GM23338 (cell line): ENCODE data around the gene C1QTNF4. TPM values are rescaled to one million over a fixed set of nuclear protein-coding genes. Genes with fewer than 3 reads are reported as not detected.

Experiments
- ATAC-seq: fragments of 200-7000 bp; cut with Tn5 transposase; 3 replicates; pipeline ENCODE4 v1.9.1; 2020
- DNase-seq: peaks from one replicate; pipeline ENCODE4 v3.0.0-alpha.2; 2015; ENCODE audit warnings: low spot score
- H2AFZ ChIP-seq: fragments of 200-600 bp; sonication (generic); 2 replicates; pipeline ENCODE4 v1.8.0; 2016; ENCODE audit warnings: antibody characterized with exemption, mild to moderate bottlenecking, moderate library complexity
- H3F3A ChIP-seq: fragments of 200-600 bp; sonication (generic); replicated peaks from 2 replicates; pipeline ENCODE4 v1.8.0; 2017; ENCODE audit warnings: antibody characterized with exemption, mixed run types, low read depth
- H3K27ac ChIP-seq: fragments of 200-600 bp; sonication (generic); 2 replicates; pipeline ENCODE4 v1.6.1; 2016; ENCODE audit warnings: low read depth
- H3K27me3 ChIP-seq: fragments of 200-600 bp; sonication (generic); 2 replicates; pipeline ENCODE4 v1.8.0; 2016; ENCODE audit warnings: mild to moderate bottlenecking, mixed run types, moderate library complexity; ENCODE audit not compliant: insufficient read depth
- H3K36me3 ChIP-seq: fragments of 200-600 bp; sonication (generic); 2 replicates; pipeline ENCODE4 v1.8.0; 2016; ENCODE audit warnings: mild to moderate bottlenecking; ENCODE audit not compliant: insufficient read depth
- H3K4me1 ChIP-seq: fragments of 200-600 bp; sonication (generic); 2 replicates; pipeline ENCODE4 v1.8.0; 2016; ENCODE audit warnings: mild to moderate bottlenecking, moderate library complexity; ENCODE audit not compliant: insufficient read depth
- H3K4me2 ChIP-seq: fragments of 200-600 bp; sonication (generic); 2 replicates; pipeline ENCODE4 v1.7.1; 2017; ENCODE audit warnings: mixed run types
- H3K4me3 ChIP-seq: fragments of 200-600 bp; sonication (generic); 2 replicates; pipeline ENCODE4 v1.6.1; 2016; ENCODE audit warnings: mixed run types
- H3K79me2 ChIP-seq: fragments of 200-600 bp; sonication (generic); replicated peaks from 2 replicates; pipeline ENCODE4 v1.8.0; 2017; ENCODE audit warnings: mild to moderate bottlenecking; ENCODE audit not compliant: insufficient read depth
- H3K9me2 ChIP-seq: fragments of 200-600 bp; sonication (generic); 2 replicates; pipeline ENCODE4 v1.8.0; 2017; ENCODE audit not compliant: insufficient read depth
- H4K20me1 ChIP-seq: fragments of 200-600 bp; sonication (generic); replicated peaks from 2 replicates; pipeline ENCODE4 v1.8.0; 2017; ENCODE audit warnings: mild to moderate bottlenecking; ENCODE audit not compliant: insufficient read depth
- H3K27ac Mint-ChIP-seq: 2 replicates; pipeline ENCODE4 v1.8.0; 2020; ENCODE audit warnings: inconsistent platforms, mild to moderate bottlenecking, moderate library complexity, mixed read lengths
- H3K27me3 Mint-ChIP-seq: 3 replicates; pipeline ENCODE4 v1.8.0; 2022; ENCODE audit warnings: low read depth, mild to moderate bottlenecking, moderate library complexity, mixed read lengths, inconsistent platforms; ENCODE audit not compliant: insufficient read depth, poor library complexity
- H3K36me3 Mint-ChIP-seq: 3 replicates; pipeline ENCODE4 v1.8.0; 2021; ENCODE audit warnings: low read depth, mild to moderate bottlenecking, inconsistent platforms, moderate library complexity, mixed read lengths
- H3K4me1 Mint-ChIP-seq: 3 replicates; pipeline ENCODE4 v1.8.0; 2020; ENCODE audit warnings: mild to moderate bottlenecking, inconsistent platforms, mixed read lengths
- H3K4me3 Mint-ChIP-seq: 3 replicates; pipeline ENCODE4 v1.8.0; 2021; ENCODE audit warnings: moderate library complexity, mild to moderate bottlenecking, inconsistent platforms, mixed read lengths
- H3K9me3 Mint-ChIP-seq: 3 replicates; pipeline ENCODE4 v1.8.0; 2020; ENCODE audit warnings: moderate library complexity, mild to moderate bottlenecking, inconsistent platforms, mixed read lengths
- CREB1 ChIP-seq: fragments of 250-450 bp; sonication (Bioruptor Pico); IDR thresholded peaks from 2 replicates; pipeline ENCODE4 v1.5.0; 2020; ENCODE audit warnings: low read depth, mild to moderate bottlenecking, moderate library complexity
- ETS1 ChIP-seq: IDR thresholded peaks from 2 replicates; pipeline ENCODE4 v1.6.1; 2016; ENCODE audit warnings: antibody characterized with exemption
- EZH2phosphoT487 ChIP-seq: fragments of 200-600 bp; sonication (generic); IDR thresholded peaks from one replicate; pipeline ENCODE4 v1.8.1; 2018; ENCODE audit warnings: antibody characterized with exemption; ENCODE audit not compliant: unreplicated experiment
- JUNB ChIP-seq: IDR thresholded peaks from one replicate; pipeline ENCODE4 v1.6.1; 2016; ENCODE audit warnings: antibody characterized with exemption; ENCODE audit not compliant: unreplicated experiment
- NANOG ChIP-seq: IDR thresholded peaks from 2 replicates; pipeline ENCODE4 v1.6.1; 2016; ENCODE audit warnings: antibody characterized with exemption, borderline replicate concordance
- STAT1 ChIP-seq: IDR thresholded peaks from one replicate; pipeline ENCODE4 v1.6.1; 2016; ENCODE audit warnings: antibody characterized with exemption; ENCODE audit not compliant: unreplicated experiment
- ZNF114 ChIP-seq: fragments of 250-450 bp; sonication (Bioruptor Pico); IDR thresholded peaks from 2 replicates; pipeline ENCODE4 v1.5.0; 2020; ENCODE audit warnings: mild to moderate bottlenecking, moderate library complexity
- ZNF462 ChIP-seq: fragments of 250-450 bp; sonication (Bioruptor Pico); IDR thresholded peaks from 2 replicates; pipeline ENCODE4 v1.5.0; 2020; ENCODE audit warnings: mild to moderate bottlenecking, moderate library complexity
- polyA plus RNA-seq: library from polyadenylated mRNA; unstranded; fragments of >200 nt; fragmentation: Nextera tagmentation; extraction: Ambion mirVana; gene quantifications from 2 replicates; pipeline ENCODE4 v1.2.1, GENCODE V29; 2016
- total RNA-seq: library from RNA; depleted of rRNA; stranded (reverse); fragments of >200 nt; shearing (Covaris generic); gene quantifications from 2 replicates; pipeline ENCODE4 v1.2.3, GENCODE V29; 2014
- TF ChIP-seq, protein P1 (sequence below): IDR thresholded peaks from one replicate; pipeline ENCODE4 v1.6.1; 2018; ENCODE audit warnings: antibody characterized with exemption; ENCODE audit not compliant: unreplicated experiment
- TF ChIP-seq, protein P2 (sequence below), 2 experiments: fragments of 200-600 bp in 1 of 2; sonication (generic) in 1 of 2; conservative IDR thresholded peaks; 2 replicates each; pipeline versions ENCODE4 v1.5.1 to v1.6.1; 2016 to 2017; ENCODE audit warnings: antibody characterized with exemption in 2 of 2, low read depth in 2 of 2, mild to moderate bottlenecking in 2 of 2, moderate library complexity in 1 of 2

The C1QTNF4 gene
- total and polyA plus RNA-seq, 2 experiments from 2014 or later = 5.2 to 6.6 TPM

DNA sequence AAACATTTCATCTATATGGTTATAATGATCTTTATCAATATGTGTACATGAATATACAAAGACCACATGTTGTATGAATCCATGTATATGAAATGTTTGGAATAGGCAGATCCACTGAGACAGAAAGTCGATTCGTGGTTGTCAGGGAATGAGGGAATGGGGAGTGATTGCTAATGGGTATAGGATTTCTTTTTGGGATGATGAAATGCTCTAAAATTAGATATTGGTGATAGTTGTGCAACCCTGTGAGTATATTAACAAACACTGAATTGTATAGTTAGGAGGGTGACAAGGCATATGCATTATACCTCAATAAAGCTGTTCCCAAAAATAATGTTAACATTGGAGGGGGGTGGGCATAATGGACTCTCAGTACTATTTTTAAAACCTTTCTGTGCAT, 33.8 kb downstream of the C1QTNF4 start:
- H3K9me3 Mint-ChIP-seq = no peaks in the 10 kb centered on the region
- no peak overlapping the region for H3K27ac Mint-ChIP-seq
- H3K79me2 ChIP-seq = no peaks in the 10 kb centered on the region
- H3K9me2 ChIP-seq = no peaks in the 10 kb centered on the region
- H4K20me1 ChIP-seq = no peaks in the 10 kb centered on the region
- no peak overlapping the region for H2AFZ ChIP-seq
- no peaks in the 10 kb centered on the region for H3K36me3 Mint-ChIP-seq
- H3K4me3 ChIP-seq = no peak overlapping the region
- ATAC-seq (no peak), DNase-seq (no peak)
- no peaks in the 10 kb centered on the region for H3F3A ChIP-seq
- H3K27ac ChIP-seq = no peak overlapping the region
- H3K27me3 Mint-ChIP-seq = peaks cover 7% of the 10 kb centered on the region
- no peaks in the 10 kb centered on the region for H3K27me3 ChIP-seq
- no peak overlapping the region for H3K4me2 ChIP-seq
- H3K4me1 Mint-ChIP-seq = peaks cover 3% of the 10 kb centered on the region; the same call in 2 of the 3 replicates
- H3K36me3 ChIP-seq = no peaks in the 10 kb centered on the region
- TF ChIP-seq NANOG = no peak
- TF ChIP-seq, protein P1, sequence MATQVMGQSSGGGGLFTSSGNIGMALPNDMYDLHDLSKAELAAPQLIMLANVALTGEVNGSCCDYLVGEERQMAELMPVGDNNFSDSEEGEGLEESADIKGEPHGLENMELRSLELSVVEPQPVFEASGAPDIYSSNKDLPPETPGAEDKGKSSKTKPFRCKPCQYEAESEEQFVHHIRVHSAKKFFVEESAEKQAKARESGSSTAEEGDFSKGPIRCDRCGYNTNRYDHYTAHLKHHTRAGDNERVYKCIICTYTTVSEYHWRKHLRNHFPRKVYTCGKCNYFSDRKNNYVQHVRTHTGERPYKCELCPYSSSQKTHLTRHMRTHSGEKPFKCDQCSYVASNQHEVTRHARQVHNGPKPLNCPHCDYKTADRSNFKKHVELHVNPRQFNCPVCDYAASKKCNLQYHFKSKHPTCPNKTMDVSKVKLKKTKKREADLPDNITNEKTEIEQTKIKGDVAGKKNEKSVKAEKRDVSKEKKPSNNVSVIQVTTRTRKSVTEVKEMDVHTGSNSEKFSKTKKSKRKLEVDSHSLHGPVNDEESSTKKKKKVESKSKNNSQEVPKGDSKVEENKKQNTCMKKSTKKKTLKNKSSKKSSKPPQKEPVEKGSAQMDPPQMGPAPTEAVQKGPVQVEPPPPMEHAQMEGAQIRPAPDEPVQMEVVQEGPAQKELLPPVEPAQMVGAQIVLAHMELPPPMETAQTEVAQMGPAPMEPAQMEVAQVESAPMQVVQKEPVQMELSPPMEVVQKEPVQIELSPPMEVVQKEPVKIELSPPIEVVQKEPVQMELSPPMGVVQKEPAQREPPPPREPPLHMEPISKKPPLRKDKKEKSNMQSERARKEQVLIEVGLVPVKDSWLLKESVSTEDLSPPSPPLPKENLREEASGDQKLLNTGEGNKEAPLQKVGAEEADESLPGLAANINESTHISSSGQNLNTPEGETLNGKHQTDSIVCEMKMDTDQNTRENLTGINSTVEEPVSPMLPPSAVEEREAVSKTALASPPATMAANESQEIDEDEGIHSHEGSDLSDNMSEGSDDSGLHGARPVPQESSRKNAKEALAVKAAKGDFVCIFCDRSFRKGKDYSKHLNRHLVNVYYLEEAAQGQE = no peak
- no peak for TF ChIP-seq EZH2phosphoT487
- TF ChIP-seq ZNF114 (CRISPR knock-in tag) = no peak
- TF ChIP-seq STAT1 = no peak
- TF ChIP-seq JUNB = no peak
- TF ChIP-seq ETS1 = no peak
- no peak for TF ChIP-seq CREB1 (CRISPR knock-in tag)
- no peak for TF ChIP-seq ZNF462 (CRISPR knock-in tag)
- TF ChIP-seq, protein P2, sequence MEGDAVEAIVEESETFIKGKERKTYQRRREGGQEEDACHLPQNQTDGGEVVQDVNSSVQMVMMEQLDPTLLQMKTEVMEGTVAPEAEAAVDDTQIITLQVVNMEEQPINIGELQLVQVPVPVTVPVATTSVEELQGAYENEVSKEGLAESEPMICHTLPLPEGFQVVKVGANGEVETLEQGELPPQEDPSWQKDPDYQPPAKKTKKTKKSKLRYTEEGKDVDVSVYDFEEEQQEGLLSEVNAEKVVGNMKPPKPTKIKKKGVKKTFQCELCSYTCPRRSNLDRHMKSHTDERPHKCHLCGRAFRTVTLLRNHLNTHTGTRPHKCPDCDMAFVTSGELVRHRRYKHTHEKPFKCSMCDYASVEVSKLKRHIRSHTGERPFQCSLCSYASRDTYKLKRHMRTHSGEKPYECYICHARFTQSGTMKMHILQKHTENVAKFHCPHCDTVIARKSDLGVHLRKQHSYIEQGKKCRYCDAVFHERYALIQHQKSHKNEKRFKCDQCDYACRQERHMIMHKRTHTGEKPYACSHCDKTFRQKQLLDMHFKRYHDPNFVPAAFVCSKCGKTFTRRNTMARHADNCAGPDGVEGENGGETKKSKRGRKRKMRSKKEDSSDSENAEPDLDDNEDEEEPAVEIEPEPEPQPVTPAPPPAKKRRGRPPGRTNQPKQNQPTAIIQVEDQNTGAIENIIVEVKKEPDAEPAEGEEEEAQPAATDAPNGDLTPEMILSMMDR (conservative IDR thresholded peaks at IDR 0.05; ENCODE audit: low read depth in 2 of 2) = no peak
- peaks cover 6% of the 10 kb centered on the region; the same call in 1 of the 2 replicates for H3K4me1 ChIP-seq
- no peak overlapping the region for H3K4me3 Mint-ChIP-seq
